ENCODE data around the gene PCDHA4.

DNA sequence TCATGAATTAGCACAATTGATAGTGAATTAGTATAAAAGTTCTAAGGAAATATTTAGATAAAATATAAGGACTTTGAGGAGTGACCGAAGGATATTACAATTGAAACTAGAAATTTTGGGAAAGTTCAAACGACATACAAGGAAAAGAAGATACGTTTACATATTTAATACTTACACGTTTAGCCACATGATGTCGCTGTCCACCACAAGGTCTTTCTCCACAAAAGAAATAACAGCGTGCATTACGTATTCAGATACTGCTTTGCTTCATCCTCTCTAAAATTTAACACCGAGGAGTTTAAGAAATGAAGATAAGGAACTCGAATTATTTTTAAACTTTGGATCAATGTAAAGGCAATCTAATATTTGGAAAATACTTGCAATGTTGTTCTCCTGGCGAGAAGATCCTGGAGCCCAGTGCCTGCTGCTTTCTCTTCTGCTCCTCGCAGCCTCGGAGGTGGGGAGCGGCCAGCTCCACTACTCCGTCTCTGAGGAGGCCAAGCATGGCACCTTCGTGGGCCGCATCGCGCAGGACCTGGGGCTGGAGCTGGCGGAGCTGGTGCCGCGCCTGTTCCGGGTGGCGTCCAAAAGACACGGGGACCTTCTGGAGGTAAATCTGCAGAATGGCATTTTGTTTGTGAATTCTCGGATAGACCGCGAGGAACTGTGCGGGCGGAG is 5.9 kb upstream of the PCDHA4 start, which contains the start of gene PCDHA3:
- TF ChIP-seq POLR2AphosphoS5 (IDR thresholded peaks at IDR 0.05; ENCODE audit: low read depth, low read length) (no peak), SIN3A (IDR thresholded peaks at IDR 0.05; ENCODE audit: borderline replicate concordance, insufficient read depth, low read length) (no peak)

Measured in PFSK-1 (cell line).